GM21447 (cell line): Measurements from ENCODE around the gene ERBB4.

Experiments
- ATAC-seq: cut with Tn5 transposase; IDR thresholded peaks from one replicate; pipeline ENCODE4 v1.9.1; 2021; ENCODE audit not compliant: unreplicated experiment

The ERBB4 gene

GRCh38 chr2:212538305-212539071 is at the start of gene ERBB4:
TSS of gene ERBB4 (minus strand) at chr2:212538802. CDS start at chr2:212538530, 272 bp downstream.
- no peak for ATAC-seq

- no peak for ATAC-seq
Observed at GRCh38 chr2:212580117-212580516, 41.5 kb upstream of the ERBB4 start.

GRCh38 chr2:212556296-212556695 is 17.7 kb upstream of the ERBB4 start:
- no peak for ATAC-seq

- ATAC-seq, result no peak
Observed at GRCh38 chr2:212554233-212554632, 15.6 kb upstream of the ERBB4 start.

GRCh38 chr2:212549941-212550340 is 11.3 kb upstream of the ERBB4 start:
- no peak for ATAC-seq

GRCh38 chr2:212549463-212549862 is 10.9 kb upstream of the ERBB4 start:
- no peak for ATAC-seq

GRCh38 chr2:212548455-212548819 is 9.8 kb upstream of the ERBB4 start:
- ATAC-seq, result no peak

GRCh38 chr2:212547716-212548454 is 9.3 kb upstream of the ERBB4 start:
- ATAC-seq, result no peak

- no peak for ATAC-seq
Observed at GRCh38 chr2:212546669-212547068, 8.1 kb upstream of the ERBB4 start.

GRCh38 chr2:212540341-212540740 is 1.7 kb upstream of the ERBB4 start:
- ATAC-seq, result no peak

GRCh38 chr2:212539072-212539880 is 674 bp upstream of the ERBB4 start:
- ATAC-seq, result no peak

- no peak for ATAC-seq
Observed at GRCh38 chr2:212537726-212538304, 787 bp downstream of the ERBB4 start.

GRCh38 chr2:212536817-212537725 is 1.5 kb downstream of the ERBB4 start:
- no peak for ATAC-seq

- ATAC-seq, result no peak
Observed at GRCh38 chr2:212535996-212536816, 2.4 kb downstream of the ERBB4 start.

- no peak for ATAC-seq
Observed at GRCh38 chr2:212534336-212534735, 4.3 kb downstream of the ERBB4 start.

- no peak for ATAC-seq
Observed at GRCh38 chr2:212532585-212532984, 6.0 kb downstream of the ERBB4 start.

GRCh38 chr2:212532087-212532486 is 6.5 kb downstream of the ERBB4 start:
- ATAC-seq, result no peak

GRCh38 chr2:212531499-212531898 is 7.1 kb downstream of the ERBB4 start:
- no peak for ATAC-seq

- no peak for ATAC-seq
Observed at GRCh38 chr2:212530991-212531390, 7.6 kb downstream of the ERBB4 start.
